NCI-H2227 treated with DMSO at 0.1 percent for 48 hours (cell line): ENCODE results near the gene TRPV6.

Source experiments
- DNase-seq: peaks from one replicate; lab custom pipeline; 2025; lab: John Stamatoyannopoulos, UW

TRPV6 gene

GRCh38 chr7:142883571-142884285 lies 1.8 kb downstream of the TRPV6 start:
- no peak for DNase-seq

- no peak for DNase-seq
Observed at GRCh38 chr7:142883145-142883544, 2.4 kb downstream of the TRPV6 start.

- DNase-seq: no peak
Observed at GRCh38 chr7:142882338-142882678, 3.2 kb downstream of the TRPV6 start.

GRCh38 chr7:142881586-142882337 lies 3.8 kb downstream of the TRPV6 start:
- no peak for DNase-seq

- no peak for DNase-seq
Observed at GRCh38 chr7:142880876-142881505, 4.6 kb downstream of the TRPV6 start.

- no peak for DNase-seq
Observed at GRCh38 chr7:142879060-142879459, 6.5 kb downstream of the TRPV6 start.

- no peak for DNase-seq
Observed at GRCh38 chr7:142878315-142878714, 7.2 kb downstream of the TRPV6 start.

GRCh38 chr7:142876991-142877910 lies 8.3 kb downstream of the TRPV6 start:
- DNase-seq: no peak

GRCh38 chr7:142876236-142876960 lies 9.1 kb downstream of the TRPV6 start:
- DNase-seq: no peak

GRCh38 chr7:142875456-142875855 lies 10.1 kb downstream of the TRPV6 start:
- no peak for DNase-seq

- no peak for DNase-seq
Observed at GRCh38 chr7:142874837-142875236, 10.7 kb downstream of the TRPV6 start.

GRCh38 chr7:142874409-142874808 lies 11.1 kb downstream of the TRPV6 start:
- DNase-seq: no peak

- DNase-seq: no peak
Observed at GRCh38 chr7:142873871-142874270, 11.7 kb downstream of the TRPV6 start.

- DNase-seq: no peak
Observed at GRCh38 chr7:142873281-142873784, 12.2 kb downstream of the TRPV6 start.

- no peak for DNase-seq
Observed at GRCh38 chr7:142872106-142872675, 13.4 kb downstream of the TRPV6 start.

- no peak for DNase-seq
Observed at GRCh38 chr7:142871260-142872105, 14.1 kb downstream of the TRPV6 start.

- no peak for DNase-seq
Observed at GRCh38 chr7:142870566-142871259, 14.8 kb downstream of the TRPV6 start.

- DNase-seq: no peak
Observed at GRCh38 chr7:142870147-142870559, 15.4 kb downstream of the TRPV6 start.

GRCh38 chr7:142869434-142869833 lies 16.1 kb downstream of the TRPV6 start:
- no peak for DNase-seq
